ENCODE data around the gene TNRC6B. TPM values are rescaled to one million over a fixed set of nuclear protein-coding genes. Genes with fewer than 3 reads are reported as not detected.

The TNRC6B gene
- total RNA-seq, 1 experiment from 2014 or later = 50.4 TPM

DNA sequence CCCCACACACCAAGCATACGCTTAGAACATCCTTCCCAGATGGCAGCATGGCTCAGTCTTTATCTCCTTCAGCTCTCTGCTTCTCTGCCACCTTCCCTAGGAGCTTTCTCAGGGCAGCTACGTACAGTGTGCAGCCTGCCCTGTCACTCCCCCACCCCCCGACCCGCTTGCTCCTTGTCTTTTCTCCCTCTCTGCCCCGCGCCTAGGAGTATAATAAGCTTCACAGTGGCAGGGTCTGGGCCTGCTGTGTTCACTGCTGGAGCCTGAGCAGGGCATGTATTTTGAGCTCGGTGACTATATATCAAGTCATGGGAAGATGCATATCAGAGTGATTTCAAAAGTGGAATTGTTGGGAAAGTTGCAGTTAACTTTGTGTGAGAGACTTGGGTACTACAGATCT is 112.8 kb downstream of the TNRC6B start:
- H3K27me3 Mint-ChIP-seq (ENCODE audit: low read depth) = no peaks in the 10 kb centered on the region

DNA sequence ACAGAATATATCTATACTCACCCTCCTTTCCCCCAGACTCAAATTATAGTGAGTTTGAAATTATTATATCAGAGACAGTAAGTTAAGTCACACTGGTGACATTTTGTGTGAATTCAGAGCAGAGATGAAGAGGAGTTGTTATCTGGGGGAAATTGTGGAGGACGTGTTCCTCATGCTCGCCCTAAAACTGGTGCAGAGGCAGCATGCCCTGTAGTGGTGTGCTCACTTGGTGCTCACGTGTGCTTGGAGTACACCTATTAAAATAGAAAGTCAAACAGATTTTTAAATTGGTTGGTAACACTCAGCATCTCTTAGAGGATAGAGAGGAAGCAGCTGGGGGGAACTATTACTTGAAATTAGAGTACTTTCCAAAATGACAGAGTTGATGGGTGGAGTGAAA is 117.0 kb downstream of the TNRC6B start:
- peaks cover 43% of the 10 kb centered on the region for H3K36me3 Mint-ChIP-seq

More for the DNA sequence above, 112.8 kb downstream of the TNRC6B start:
- peaks cover 52% of the 10 kb centered on the region for H3K36me3 Mint-ChIP-seq
- TF ChIP-seq NR3C1 (CRISPR knock-in tag; conservative IDR thresholded peaks at IDR 0.05; ENCODE audit: low read depth) = no peak
- no peak for TF ChIP-seq RELA (CRISPR knock-in tag; IDR thresholded peaks at IDR 0.05; ENCODE audit: borderline replicate concordance)
- TF ChIP-seq ETV6 (CRISPR knock-in tag; IDR thresholded peaks at IDR 0.05) = no peak
- no peak overlapping the region for H3K4me3 Mint-ChIP-seq
- H3K27ac Mint-ChIP-seq = peak overlapping the region; percentile 39
- DNase-seq (ENCODE audit: low spot score) (no peak), ATAC-seq (no peak)
- no peaks in the 10 kb centered on the region for H3K9me3 Mint-ChIP-seq
- H3K4me1 Mint-ChIP-seq = no peaks in the 10 kb centered on the region
- CTCF ChIA-PET = no interaction called here
- POLR2A ChIA-PET = no interaction called here

DNA sequence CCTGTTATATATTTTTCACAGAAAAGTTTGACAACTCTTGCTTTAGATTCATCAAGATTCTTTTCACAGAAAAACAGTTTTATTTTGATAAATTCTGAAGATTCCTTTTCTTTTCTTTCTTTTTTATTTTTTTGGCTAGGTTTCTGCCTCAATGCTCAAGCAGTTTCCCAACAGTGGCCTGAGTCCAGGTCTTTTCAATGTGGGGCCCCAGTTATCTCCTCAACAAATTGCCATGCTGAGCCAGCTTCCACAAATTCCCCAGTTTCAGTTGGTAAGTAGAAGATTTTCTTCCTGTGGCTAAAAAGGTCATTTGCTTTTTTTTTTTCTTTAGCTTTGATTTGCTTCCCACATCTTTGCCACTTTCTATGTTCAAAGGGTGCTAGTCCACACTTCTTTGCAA is 122.6 kb downstream of the TNRC6B start:
- Mint-ChIP-seq H3K36me3 (peaks cover 49% of the 10 kb centered on the region), H3K27me3 (ENCODE audit: low read depth) (no peaks in the 10 kb centered on the region), H3K9me3 (no peaks in the 10 kb centered on the region), H3K27ac (no peak overlapping the region), H3K4me3 (no peak overlapping the region), H3K4me1 (no peaks in the 10 kb centered on the region)
- ChIA-PET POLR2A (no interaction called here), CTCF (interaction anchor here (1.0 kb wide), 1 partner anchor 106 kb away, joined by 4 read pairs; no protein-coding TSS in a partner anchor)
- ATAC-seq (no peak), DNase-seq (ENCODE audit: low spot score) (no peak)
- TF ChIP-seq IRF2 (CRISPR knock-in tag; IDR thresholded peaks at IDR 0.05; ENCODE audit: borderline replicate concordance, low read depth) = no peak
- TF ChIP-seq, protein P1, sequence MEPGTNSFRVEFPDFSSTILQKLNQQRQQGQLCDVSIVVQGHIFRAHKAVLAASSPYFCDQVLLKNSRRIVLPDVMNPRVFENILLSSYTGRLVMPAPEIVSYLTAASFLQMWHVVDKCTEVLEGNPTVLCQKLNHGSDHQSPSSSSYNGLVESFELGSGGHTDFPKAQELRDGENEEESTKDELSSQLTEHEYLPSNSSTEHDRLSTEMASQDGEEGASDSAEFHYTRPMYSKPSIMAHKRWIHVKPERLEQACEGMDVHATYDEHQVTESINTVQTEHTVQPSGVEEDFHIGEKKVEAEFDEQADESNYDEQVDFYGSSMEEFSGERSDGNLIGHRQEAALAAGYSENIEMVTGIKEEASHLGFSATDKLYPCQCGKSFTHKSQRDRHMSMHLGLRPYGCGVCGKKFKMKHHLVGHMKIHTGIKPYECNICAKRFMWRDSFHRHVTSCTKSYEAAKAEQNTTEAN (CRISPR knock-in tag; IDR thresholded peaks at IDR 0.05) = no peak
- TF ChIP-seq MYBL2 (CRISPR knock-in tag; IDR thresholded peaks at IDR 0.05) = no peak
- TF ChIP-seq, protein P2, sequence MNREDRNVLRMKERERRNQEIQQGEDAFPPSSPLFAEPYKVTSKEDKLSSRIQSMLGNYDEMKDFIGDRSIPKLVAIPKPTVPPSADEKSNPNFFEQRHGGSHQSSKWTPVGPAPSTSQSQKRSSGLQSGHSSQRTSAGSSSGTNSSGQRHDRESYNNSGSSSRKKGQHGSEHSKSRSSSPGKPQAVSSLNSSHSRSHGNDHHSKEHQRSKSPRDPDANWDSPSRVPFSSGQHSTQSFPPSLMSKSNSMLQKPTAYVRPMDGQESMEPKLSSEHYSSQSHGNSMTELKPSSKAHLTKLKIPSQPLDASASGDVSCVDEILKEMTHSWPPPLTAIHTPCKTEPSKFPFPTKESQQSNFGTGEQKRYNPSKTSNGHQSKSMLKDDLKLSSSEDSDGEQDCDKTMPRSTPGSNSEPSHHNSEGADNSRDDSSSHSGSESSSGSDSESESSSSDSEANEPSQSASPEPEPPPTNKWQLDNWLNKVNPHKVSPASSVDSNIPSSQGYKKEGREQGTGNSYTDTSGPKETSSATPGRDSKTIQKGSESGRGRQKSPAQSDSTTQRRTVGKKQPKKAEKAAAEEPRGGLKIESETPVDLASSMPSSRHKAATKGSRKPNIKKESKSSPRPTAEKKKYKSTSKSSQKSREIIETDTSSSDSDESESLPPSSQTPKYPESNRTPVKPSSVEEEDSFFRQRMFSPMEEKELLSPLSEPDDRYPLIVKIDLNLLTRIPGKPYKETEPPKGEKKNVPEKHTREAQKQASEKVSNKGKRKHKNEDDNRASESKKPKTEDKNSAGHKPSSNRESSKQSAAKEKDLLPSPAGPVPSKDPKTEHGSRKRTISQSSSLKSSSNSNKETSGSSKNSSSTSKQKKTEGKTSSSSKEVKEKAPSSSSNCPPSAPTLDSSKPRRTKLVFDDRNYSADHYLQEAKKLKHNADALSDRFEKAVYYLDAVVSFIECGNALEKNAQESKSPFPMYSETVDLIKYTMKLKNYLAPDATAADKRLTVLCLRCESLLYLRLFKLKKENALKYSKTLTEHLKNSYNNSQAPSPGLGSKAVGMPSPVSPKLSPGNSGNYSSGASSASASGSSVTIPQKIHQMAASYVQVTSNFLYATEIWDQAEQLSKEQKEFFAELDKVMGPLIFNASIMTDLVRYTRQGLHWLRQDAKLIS (CRISPR knock-in tag; IDR thresholded peaks at IDR 0.05; ENCODE audit: borderline replicate concordance) = no peak
- TF ChIP-seq, protein P3, sequence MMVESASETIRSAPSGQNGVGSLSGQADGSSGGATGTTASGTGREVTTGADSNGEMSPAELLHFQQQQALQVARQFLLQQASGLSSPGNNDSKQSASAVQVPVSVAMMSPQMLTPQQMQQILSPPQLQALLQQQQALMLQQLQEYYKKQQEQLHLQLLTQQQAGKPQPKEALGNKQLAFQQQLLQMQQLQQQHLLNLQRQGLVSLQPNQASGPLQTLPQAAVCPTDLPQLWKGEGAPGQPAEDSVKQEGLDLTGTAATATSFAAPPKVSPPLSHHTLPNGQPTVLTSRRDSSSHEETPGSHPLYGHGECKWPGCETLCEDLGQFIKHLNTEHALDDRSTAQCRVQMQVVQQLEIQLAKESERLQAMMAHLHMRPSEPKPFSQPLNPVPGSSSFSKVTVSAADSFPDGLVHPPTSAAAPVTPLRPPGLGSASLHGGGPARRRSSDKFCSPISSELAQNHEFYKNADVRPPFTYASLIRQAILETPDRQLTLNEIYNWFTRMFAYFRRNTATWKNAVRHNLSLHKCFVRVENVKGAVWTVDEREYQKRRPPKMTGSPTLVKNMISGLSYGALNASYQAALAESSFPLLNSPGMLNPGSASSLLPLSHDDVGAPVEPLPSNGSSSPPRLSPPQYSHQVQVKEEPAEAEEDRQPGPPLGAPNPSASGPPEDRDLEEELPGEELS (CRISPR knock-in tag; IDR thresholded peaks at IDR 0.05) = no peak
- TF ChIP-seq, protein P4, sequence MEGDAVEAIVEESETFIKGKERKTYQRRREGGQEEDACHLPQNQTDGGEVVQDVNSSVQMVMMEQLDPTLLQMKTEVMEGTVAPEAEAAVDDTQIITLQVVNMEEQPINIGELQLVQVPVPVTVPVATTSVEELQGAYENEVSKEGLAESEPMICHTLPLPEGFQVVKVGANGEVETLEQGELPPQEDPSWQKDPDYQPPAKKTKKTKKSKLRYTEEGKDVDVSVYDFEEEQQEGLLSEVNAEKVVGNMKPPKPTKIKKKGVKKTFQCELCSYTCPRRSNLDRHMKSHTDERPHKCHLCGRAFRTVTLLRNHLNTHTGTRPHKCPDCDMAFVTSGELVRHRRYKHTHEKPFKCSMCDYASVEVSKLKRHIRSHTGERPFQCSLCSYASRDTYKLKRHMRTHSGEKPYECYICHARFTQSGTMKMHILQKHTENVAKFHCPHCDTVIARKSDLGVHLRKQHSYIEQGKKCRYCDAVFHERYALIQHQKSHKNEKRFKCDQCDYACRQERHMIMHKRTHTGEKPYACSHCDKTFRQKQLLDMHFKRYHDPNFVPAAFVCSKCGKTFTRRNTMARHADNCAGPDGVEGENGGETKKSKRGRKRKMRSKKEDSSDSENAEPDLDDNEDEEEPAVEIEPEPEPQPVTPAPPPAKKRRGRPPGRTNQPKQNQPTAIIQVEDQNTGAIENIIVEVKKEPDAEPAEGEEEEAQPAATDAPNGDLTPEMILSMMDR (IDR thresholded peaks at IDR 0.05) = no peak
- TF ChIP-seq, protein P5, sequence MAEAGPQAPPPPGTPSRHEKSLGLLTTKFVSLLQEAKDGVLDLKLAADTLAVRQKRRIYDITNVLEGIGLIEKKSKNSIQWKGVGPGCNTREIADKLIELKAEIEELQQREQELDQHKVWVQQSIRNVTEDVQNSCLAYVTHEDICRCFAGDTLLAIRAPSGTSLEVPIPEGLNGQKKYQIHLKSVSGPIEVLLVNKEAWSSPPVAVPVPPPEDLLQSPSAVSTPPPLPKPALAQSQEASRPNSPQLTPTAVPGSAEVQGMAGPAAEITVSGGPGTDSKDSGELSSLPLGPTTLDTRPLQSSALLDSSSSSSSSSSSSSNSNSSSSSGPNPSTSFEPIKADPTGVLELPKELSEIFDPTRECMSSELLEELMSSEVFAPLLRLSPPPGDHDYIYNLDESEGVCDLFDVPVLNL (CRISPR knock-in tag; IDR thresholded peaks at IDR 0.05; ENCODE audit: borderline replicate concordance, low read depth) = no peak

More for the DNA sequence above, 117.0 kb downstream of the TNRC6B start:
- no peaks in the 10 kb centered on the region for H3K4me1 Mint-ChIP-seq
- H3K4me3 Mint-ChIP-seq = no peak overlapping the region
- no peak for TF ChIP-seq CREM (CRISPR knock-in tag; IDR thresholded peaks at IDR 0.05)
- TF ChIP-seq, protein P6, sequence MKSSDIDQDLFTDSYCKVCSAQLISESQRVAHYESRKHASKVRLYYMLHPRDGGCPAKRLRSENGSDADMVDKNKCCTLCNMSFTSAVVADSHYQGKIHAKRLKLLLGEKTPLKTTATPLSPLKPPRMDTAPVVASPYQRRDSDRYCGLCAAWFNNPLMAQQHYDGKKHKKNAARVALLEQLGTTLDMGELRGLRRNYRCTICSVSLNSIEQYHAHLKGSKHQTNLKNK (CRISPR knock-in tag; IDR thresholded peaks at IDR 0.05) = no peak
- TF ChIP-seq RORB (CRISPR knock-in tag; IDR thresholded peaks at IDR 0.05) = no peak
- no peak for TF ChIP-seq HMGA2 (CRISPR knock-in tag; IDR thresholded peaks at IDR 0.05)
- no peak for TF ChIP-seq TCF7 (CRISPR knock-in tag; IDR thresholded peaks at IDR 0.05; ENCODE audit: low read depth)
- TF ChIP-seq, protein P7, sequence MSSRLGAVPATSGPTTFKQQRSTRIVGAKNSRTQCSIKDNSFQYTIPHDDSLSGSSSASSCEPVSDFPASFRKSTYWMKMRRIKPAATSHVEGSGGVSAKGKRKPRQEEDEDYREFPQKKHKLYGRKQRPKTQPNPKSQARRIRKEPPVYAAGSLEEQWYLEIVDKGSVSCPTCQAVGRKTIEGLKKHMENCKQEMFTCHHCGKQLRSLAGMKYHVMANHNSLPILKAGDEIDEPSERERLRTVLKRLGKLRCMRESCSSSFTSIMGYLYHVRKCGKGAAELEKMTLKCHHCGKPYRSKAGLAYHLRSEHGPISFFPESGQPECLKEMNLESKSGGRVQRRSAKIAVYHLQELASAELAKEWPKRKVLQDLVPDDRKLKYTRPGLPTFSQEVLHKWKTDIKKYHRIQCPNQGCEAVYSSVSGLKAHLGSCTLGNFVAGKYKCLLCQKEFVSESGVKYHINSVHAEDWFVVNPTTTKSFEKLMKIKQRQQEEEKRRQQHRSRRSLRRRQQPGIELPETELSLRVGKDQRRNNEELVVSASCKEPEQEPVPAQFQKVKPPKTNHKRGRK (CRISPR knock-in tag; IDR thresholded peaks at IDR 0.05; ENCODE audit: borderline replicate concordance) = no peak
- no peak for TF ChIP-seq ATF1 (CRISPR knock-in tag; IDR thresholded peaks at IDR 0.05)
- TF ChIP-seq, protein P8, sequence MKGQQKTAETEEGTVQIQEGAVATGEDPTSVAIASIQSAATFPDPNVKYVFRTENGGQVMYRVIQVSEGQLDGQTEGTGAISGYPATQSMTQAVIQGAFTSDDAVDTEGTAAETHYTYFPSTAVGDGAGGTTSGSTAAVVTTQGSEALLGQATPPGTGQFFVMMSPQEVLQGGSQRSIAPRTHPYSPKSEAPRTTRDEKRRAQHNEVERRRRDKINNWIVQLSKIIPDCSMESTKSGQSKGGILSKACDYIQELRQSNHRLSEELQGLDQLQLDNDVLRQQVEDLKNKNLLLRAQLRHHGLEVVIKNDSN (CRISPR knock-in tag; IDR thresholded peaks at IDR 0.05) = no peak
- no peak for TF ChIP-seq PRRX2 (CRISPR knock-in tag; IDR thresholded peaks at IDR 0.05)
- no peak for TF ChIP-seq ZNF396 (CRISPR knock-in tag; IDR thresholded peaks at IDR 0.05; ENCODE audit: borderline replicate concordance)
- TF ChIP-seq FOXP1 (CRISPR knock-in tag; IDR thresholded peaks at IDR 0.05; ENCODE audit: borderline replicate concordance) = no peak
- TF ChIP-seq, protein P9, sequence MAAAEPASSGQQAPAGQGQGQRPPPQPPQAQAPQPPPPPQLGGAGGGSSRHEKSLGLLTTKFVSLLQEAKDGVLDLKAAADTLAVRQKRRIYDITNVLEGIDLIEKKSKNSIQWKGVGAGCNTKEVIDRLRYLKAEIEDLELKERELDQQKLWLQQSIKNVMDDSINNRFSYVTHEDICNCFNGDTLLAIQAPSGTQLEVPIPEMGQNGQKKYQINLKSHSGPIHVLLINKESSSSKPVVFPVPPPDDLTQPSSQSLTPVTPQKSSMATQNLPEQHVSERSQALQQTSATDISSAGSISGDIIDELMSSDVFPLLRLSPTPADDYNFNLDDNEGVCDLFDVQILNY (CRISPR knock-in tag; IDR thresholded peaks at IDR 0.05) = no peak
- no peak for TF ChIP-seq ZNF416 (CRISPR knock-in tag; IDR thresholded peaks at IDR 0.05)
- no peaks in the 10 kb centered on the region for H3K27me3 Mint-ChIP-seq (ENCODE audit: low read depth)
- POLR2A ChIA-PET = no interaction called here
- CTCF ChIA-PET = no interaction called here
- no peak overlapping the region for H3K27ac Mint-ChIP-seq
- no peaks in the 10 kb centered on the region for H3K9me3 Mint-ChIP-seq
- ATAC-seq (no peak), DNase-seq (ENCODE audit: low spot score) (no peak)
